GM12864 (cell line): ENCODE measurements around the gene SEMA5A.

Experiments used
- DNase-seq: peaks from one replicate; pipeline ENCODE4 v3.0.0-alpha.2; 2011; ENCODE audit warnings: low read depth
- H3K4me3 ChIP-seq: 2 replicates; pipeline ENCODE4 v1.5.1; 2011; ENCODE audit warnings: mild to moderate bottlenecking, low read depth, low read length, control low read depth
- TF ChIP-seq, protein P1 (sequence below): IDR thresholded peaks from 2 replicates; pipeline ENCODE4 v1.5.1; 2011; ENCODE audit warnings: low read depth, mild to moderate bottlenecking, moderate library complexity, low read length, control low read depth, inconsistent platforms; ENCODE audit errors: missing control alignments

The SEMA5A gene

DNA sequence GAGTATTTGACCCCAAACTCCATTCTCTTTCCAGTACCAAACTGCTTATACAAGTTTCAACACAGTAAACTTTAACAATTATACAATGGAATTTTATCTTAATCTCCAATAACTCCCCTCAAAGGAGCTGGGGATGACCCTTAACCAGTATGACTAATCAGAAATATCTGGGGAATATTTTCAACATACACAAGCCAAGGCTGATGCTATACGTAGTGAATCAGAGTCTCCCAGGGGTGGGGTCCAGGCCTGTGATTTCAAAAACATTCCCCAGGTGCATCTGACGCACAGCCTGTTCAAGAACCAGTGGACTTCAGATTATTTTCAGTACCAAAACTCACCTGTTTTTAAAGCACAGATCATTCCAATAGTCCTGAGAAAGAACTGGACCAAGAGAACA lies 11.8 kb upstream of the SEMA5A start:
- DNase-seq: no peak
- TF ChIP-seq, protein P1, sequence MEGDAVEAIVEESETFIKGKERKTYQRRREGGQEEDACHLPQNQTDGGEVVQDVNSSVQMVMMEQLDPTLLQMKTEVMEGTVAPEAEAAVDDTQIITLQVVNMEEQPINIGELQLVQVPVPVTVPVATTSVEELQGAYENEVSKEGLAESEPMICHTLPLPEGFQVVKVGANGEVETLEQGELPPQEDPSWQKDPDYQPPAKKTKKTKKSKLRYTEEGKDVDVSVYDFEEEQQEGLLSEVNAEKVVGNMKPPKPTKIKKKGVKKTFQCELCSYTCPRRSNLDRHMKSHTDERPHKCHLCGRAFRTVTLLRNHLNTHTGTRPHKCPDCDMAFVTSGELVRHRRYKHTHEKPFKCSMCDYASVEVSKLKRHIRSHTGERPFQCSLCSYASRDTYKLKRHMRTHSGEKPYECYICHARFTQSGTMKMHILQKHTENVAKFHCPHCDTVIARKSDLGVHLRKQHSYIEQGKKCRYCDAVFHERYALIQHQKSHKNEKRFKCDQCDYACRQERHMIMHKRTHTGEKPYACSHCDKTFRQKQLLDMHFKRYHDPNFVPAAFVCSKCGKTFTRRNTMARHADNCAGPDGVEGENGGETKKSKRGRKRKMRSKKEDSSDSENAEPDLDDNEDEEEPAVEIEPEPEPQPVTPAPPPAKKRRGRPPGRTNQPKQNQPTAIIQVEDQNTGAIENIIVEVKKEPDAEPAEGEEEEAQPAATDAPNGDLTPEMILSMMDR: no peak
- no peak overlapping the region for H3K4me3 ChIP-seq

DNA sequence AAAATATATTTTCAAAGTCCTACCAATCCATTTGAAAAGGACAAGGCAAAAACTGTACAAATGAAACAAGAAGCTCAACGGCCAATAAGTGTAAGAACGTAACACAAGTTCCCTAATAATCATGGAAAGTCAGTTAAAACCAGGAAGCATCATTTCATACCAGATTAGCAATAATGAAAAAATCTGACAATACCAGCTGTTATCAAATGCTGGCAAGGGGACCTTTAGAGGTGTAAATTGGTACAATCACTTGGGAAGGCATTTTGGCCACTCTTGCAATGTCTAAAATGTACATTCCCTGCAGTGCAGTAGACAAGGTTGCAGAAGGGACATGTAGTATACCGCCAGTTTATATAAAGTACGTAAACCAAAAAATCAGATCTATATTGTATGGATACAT lies 10.1 kb upstream of the SEMA5A start:
- H3K4me3 ChIP-seq: no peak overlapping the region
- TF ChIP-seq, protein P1: no peak
- DNase-seq: no peak

DNA sequence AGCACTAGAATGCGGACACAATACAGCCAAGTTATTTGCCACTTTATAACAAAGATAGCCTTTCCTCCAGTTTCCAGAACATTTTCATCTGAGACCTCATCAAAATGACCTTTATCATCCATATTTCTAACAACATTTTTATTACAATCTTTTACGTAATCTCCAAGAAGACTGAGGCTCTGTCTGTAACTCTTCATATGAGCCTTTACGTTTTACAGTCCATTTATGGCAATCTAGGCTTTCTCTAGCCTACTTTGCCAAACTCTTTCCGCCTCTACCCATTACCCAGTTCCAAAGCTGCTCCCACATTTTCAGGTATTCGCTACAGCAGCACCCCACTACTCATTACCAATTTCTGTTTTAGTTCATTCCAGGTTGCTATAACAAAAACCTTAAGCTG lies 8.2 kb upstream of the SEMA5A start:
- TF ChIP-seq, protein P1: no peak
- DNase-seq: no peak
- no peak overlapping the region for H3K4me3 ChIP-seq

DNA sequence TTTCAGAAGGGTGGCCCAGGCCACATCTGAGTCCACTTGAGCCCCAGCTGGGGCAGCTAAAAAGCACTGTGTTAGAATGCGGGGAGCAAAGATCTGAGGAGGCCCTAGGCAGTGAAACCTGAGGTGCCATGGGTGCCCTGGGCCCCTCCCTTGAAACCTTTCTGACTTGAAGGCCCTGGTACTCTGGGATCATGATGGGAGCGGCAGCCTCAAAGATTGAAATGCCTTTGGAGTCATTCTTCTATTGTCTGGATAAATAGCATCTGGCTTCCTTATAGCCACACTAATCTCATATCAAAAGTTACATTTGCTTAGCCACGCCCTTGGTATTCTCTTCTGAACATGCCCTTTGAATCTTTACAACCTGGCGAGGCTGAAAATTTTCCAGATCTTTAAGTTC lies 7.7 kb upstream of the SEMA5A start:
- TF ChIP-seq, protein P1: no peak
- no peak for DNase-seq
- no peak overlapping the region for H3K4me3 ChIP-seq

DNA sequence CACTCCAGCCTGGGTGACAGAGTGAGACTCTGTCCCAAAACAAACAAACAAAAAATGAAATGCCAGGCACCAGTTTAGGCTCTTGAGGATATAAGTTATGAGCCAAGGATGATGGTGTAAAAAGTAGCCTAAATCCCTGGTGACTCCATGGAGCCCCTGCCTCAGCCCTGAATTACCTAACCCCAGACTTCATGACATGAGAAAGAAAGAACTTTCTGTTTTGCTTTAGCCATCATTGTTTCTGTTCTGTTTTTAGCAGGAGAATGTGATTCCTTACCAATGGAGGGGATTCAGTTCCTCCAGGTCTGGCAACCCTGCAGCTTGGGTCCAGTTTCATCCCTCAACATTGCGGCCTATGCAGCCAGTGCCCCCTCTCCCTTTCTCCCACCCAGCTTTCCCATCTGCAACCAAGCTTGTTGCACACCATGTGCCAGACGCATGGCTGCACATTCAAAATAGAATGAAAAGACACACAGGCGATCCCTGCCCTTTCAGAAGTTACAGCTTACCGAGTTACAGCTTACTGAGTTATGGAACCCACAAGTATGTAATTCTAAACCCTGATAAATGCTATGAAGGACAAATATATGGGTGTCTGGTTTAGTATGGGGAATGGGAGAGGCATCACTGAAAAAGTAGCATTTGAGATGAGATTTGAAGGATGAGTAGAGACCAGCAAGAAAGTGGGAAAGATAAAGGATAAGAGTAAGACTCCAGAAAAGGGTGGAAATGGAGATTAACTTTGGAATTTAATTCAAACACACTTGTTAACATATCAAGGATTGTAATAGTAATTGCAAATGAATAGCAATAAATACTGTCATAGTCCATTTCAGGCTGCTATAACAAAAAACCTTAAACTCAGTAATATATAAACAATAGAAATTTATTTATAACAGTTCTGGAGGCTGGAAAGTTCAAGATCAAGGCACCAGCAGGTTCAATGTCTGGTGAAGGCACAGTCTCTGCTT lies 6.0 kb upstream of the SEMA5A start:
- H3K4me3 ChIP-seq: no peak overlapping the region
- no peak for DNase-seq
- TF ChIP-seq, protein P1: no peak

DNA sequence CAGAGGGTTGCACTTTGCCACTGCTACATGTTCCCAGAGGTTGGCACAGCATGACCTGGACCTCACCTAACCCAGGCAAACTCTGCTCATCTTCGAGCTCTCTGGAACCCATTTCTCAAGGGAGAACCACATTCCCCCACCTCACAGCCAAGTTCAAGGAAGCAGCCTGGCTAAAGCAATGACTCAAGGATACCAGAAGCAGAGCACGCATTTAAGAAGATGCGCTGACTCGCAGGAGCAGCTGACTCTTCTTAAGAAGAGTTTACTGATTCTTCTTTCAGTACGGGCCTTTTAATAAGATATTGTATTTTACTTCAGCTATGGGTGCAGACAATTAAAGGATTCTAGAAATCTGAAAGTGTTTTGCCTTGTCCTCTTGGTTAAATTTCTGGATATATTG lies 4.1 kb upstream of the SEMA5A start:
- TF ChIP-seq, protein P1: no peak
- H3K4me3 ChIP-seq: no peak overlapping the region
- DNase-seq: no peak
